HG03354 (cell line): ENCODE data around the gene ANKRD18B.
"Not testable (repeated sequence)": the region's sequence is repeated elsewhere in the genome, so short reads cannot be mapped to it uniquely, and the experiment has no call there.

ENCODE experiments used
- ATAC-seq: cut with Tn5 transposase; IDR thresholded peaks from one replicate; pipeline ENCODE4 v1.9.1; 2021; ENCODE audit warnings: mild to moderate bottlenecking; ENCODE audit not compliant: unreplicated experiment, poor library complexity, severe bottlenecking

ANKRD18B gene

GRCh38 chr9:33523397-33524305 lies at the start of gene ANKRD18B:
Gene ANKRD18B, plus strand, starts transcription at chr9:33524251. Its CDS starts 239 bp downstream, at chr9:33524490.
- peak; percentile 64 for ATAC-seq

- ATAC-seq: no peak
Measured at GRCh38 chr9:33475357-33475756, 48.7 kb upstream of the ANKRD18B start.

DNA sequence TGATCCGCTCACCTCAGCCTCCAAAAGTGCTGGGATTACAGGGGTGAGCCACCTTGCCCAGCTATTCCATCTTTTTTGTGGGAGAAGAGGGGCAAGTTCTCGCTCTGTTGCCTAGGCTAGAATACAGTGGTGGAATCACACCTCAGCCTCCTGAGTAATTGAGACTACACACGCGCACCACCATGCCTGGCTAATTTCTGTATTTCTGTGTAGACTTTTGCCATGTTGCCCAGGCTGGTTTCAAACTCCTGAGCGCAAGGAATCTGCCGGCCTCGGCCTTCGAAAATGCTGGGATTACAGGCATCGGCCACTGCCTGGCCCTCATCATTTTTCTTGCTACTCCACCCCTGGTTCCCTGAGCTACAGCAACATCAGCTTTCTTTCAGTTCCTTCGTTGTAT lies 47.5 kb upstream of the ANKRD18B start:
- no peak for ATAC-seq

- ATAC-seq: no peak
Measured at GRCh38 chr9:33480106-33480505, 43.9 kb upstream of the ANKRD18B start.

DNA sequence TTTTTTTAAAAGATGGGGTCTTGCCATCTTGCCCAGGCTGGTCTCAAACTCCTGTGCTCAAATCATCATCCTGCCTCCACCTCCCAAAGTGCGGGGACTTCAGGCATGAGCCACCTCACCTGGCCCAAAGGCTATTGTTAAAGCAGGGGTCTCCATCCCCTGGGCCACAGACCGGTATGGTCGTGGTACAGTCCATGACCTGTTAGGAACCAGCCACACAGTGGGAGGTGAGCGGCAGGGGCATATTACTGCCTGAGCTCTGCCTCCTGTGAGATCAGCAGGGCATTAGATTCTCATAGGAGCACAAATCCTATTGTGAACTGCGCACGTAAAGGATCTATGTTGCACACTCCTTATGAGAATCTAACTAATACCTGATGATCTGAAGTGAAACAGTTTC lies 43.1 kb upstream of the ANKRD18B start:
- no peak for ATAC-seq

GRCh38 chr9:33485312-33485711 lies 38.7 kb upstream of the ANKRD18B start:
- ATAC-seq: not testable (repeated sequence)

GRCh38 chr9:33489066-33489465 lies 35.0 kb upstream of the ANKRD18B start:
- no peak for ATAC-seq

- ATAC-seq: not testable (repeated sequence)
Measured at GRCh38 chr9:33493819-33494218, 30.2 kb upstream of the ANKRD18B start.

DNA sequence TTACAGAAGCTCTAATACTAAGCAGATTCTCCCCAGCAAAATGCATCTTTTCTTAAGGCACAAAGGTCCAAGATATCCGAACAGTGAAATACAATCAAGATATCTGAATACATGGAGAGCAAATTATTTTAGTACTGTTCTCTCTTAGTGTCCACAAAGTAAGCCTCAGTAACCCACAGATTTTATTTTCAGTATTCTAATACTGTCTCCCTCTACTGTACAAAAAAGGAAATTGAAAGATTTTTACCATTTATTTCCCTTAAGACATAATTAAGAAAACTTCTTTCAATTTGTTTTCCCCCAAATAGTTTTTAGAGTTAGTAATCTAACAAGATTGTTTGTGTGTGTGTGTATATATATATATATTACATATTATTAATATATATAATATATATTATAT lies 25.7 kb upstream of the ANKRD18B start:
- no peak for ATAC-seq

DNA sequence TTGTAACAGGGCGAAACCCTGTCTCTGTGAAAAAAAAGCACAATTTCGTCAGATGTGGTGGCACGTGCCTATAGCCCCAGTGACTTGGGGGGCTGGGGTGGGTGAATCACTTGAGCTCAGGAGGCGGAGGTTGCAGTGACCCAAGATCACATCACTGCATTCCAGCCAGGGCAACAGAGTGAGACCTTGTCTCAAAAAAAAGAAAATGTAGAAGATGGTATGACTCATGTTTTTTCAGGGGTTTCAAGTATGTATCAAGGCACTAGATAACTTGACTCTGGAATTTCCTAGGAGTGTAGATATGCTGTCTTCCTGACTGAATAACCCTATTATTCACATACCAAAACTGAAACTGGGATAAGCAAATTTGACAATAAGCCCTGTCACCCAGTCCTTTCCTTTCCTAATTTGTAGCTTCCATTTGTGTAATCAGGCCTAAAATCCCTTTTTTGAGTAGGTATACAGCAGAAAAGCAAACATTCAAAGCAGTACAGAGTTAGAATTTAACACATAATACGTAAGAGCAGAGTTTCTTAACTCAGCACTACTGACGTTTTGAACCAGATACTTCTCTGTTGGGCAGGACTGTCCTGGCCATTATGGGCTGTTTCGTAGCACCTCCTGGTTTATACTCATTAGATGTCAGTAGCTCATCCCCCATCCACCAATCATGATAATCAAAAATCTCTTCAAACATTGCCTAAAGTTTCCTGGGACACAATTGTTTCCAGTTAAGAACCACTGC lies 17.3 kb upstream of the ANKRD18B start:
- ATAC-seq: no peak

DNA sequence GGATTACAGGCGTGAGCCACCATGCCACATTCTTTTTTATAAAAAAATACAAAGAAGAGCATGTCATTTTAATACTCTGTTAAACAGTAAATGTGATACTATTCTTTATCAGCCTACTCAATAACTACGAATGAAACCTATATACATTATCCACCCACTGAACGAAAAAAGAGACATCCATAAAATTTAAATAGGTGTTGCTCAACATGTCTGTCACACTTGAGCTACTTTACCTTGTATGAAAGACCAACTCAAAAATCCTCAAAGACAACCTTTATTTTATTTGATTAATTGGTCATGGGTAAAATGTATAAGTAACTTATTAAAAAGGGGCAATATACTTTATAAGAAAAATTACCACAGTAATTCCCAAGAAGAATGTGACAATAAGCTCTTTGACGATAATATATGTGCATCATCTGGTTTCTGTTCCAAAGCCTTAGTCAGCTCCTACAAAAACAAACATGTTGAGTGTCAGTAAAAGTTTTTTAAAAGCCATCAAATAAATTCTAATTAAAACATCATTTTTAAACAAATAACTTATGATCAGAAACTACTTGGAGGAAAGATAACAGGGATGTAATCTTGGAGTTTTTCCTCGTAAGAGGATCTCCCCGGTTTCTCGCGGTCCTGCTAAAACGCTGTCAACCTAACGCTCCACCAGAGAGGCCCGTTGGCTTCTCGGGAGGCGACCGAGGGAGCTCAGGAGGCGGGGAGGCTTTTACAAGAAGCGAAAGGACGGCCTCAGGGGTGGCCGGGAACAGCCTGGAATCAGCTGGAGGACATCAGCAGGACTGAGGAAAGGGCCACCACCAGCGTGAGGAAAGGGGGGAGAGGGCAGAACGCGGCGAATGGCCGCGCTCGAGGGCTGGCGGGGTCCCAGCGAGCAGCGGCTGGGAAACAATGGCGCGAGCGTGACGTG lies 13.5 kb upstream of the ANKRD18B start:
- peak; percentile 60 for ATAC-seq

GRCh38 chr9:33511184-33511517 lies 12.9 kb upstream of the ANKRD18B start:
- ATAC-seq: not testable (repeated sequence)

DNA sequence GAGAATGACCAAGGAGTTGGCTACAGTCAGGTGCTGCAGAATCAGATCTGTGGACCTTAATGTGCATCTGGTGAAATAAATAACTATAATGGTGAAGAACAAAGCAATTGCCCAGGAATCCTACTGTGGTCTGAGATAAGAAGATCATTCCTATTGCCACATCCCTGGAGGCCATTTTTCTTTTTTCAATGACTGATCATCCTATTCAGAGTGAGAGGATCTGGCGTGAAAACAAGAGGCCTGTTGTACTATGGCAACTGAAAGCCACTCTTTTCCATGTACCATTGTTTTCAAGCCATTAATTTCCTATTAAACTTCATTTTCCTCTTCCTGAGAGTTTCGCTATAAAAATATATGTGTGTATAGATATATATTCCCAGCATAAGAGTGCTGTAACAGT lies 11.5 kb upstream of the ANKRD18B start:
- ATAC-seq: not testable (repeated sequence)

DNA sequence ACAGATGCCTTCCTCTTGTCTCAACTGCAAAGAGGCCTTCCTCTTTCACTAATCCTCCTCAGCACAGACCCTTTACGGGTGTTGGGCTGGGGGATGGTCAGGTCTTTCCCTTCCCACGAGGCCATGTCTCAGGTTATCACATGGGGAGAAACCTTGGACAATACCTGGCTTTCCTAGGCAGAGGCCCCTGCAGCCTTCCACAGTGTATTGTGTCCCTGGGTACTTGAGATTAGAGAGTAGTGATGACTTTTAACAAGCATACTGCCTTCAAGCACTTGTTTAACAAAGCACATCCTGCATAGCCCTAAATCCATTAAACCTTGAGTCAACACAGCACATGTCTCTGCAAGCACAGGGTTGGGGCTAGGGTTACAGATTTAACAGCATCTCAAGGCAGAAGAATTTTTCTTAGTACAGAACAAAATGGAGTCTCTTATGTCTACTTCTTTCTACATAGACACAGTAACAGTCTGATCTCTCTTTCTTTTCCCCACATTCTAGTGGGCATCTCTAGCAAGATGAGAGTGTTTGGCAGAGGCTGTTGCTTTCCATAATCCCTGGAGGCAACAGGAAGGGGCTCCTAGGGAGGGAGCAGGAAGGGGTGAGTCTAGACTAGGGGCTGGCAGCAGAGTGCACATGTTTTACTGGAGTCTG lies 8.6 kb upstream of the ANKRD18B start:
- not testable (repeated sequence) for ATAC-seq

DNA sequence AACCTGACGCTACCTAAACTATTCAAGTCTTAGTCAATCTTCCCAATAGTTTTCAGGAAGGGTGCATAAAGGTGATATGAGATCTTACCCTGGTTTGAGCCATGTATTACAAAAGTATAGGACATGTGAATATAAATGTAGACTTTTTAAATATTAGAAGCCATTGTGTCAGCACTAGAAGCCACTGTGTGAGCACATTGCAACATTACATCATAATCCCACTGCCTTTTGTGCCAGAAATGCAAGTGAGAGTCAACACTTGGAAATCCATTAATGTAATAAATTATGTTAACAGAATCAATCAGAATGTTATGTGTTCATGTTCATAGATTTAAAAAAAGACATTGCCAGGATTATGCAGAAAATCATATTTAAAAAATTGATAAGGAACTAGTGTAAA lies 7.7 kb upstream of the ANKRD18B start:
- not testable (repeated sequence) for ATAC-seq

- ATAC-seq: no peak
Measured at GRCh38 chr9:33517373-33517772, 6.7 kb upstream of the ANKRD18B start.

- ATAC-seq: not testable (repeated sequence)
Measured at GRCh38 chr9:33517934-33518577, 6.0 kb upstream of the ANKRD18B start.

GRCh38 chr9:33521861-33522260 lies 2.2 kb upstream of the ANKRD18B start:
- ATAC-seq: not testable (repeated sequence)
